ENCODE data around the gene ARHGAP25. TPM values are rescaled to one million over a fixed set of nuclear protein-coding genes. Genes with fewer than 3 reads are reported as not detected.

ARHGAP25 gene
- total and polyA plus RNA-seq, 10 of the 15 experiments (the other 5 are each of a cell fraction or from before 2014, with no cell fraction given), result 0.15 to 1.0 (median 0.46) TPM

DNA sequence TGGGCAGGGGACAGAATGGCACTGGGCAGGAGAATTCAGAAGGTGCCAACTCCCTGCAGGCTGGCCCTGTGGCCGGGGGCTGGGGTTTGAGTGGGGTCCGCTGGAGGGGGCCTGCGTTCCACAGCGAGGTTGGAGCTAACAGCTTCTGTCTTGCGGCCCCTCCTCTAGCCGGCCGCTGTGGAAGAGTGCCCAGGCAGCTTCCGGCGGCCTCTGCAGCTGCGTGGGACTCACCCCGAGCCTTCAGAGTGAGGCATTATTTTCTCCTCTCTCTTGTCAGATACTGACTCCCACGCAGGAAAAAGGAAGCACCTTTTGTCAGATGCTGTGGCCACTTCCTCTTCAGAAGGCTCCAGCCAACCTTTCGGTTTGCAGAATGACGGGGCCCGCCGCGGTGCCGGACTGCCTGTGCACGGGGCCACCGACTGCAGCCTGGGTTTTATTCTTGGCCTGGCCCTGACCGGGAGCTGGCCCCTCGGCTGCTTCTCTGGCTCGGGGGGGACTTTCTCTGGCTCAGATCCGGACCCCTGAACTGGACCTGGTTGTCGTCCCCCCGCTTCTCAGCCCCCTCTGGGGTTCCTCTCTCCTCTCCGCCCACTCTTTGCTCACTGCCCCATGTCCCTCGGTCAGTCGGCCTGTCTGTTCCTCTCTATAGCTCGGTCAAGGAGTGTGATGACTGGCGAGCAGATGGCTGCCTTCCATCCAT is 40.1 kb downstream of the ARHGAP25 start (continued):
- TF ChIP-seq, protein P1, sequence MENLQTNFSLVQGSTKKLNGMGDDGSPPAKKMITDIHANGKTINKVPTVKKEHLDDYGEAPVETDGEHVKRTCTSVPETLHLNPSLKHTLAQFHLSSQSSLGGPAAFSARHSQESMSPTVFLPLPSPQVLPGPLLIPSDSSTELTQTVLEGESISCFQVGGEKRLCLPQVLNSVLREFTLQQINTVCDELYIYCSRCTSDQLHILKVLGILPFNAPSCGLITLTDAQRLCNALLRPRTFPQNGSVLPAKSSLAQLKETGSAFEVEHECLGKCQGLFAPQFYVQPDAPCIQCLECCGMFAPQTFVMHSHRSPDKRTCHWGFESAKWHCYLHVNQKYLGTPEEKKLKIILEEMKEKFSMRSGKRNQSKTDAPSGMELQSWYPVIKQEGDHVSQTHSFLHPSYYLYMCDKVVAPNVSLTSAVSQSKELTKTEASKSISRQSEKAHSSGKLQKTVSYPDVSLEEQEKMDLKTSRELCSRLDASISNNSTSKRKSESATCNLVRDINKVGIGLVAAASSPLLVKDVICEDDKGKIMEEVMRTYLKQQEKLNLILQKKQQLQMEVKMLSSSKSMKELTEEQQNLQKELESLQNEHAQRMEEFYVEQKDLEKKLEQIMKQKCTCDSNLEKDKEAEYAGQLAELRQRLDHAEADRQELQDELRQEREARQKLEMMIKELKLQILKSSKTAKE (IDR thresholded peaks at IDR 0.05; ENCODE audit: low read depth, poor library complexity, severe bottlenecking), result no peak
- TF ChIP-seq BRCA1 (IDR thresholded peaks at IDR 0.05; ENCODE audit: low read depth, low read length), result no peak
- TF ChIP-seq, protein P2, sequence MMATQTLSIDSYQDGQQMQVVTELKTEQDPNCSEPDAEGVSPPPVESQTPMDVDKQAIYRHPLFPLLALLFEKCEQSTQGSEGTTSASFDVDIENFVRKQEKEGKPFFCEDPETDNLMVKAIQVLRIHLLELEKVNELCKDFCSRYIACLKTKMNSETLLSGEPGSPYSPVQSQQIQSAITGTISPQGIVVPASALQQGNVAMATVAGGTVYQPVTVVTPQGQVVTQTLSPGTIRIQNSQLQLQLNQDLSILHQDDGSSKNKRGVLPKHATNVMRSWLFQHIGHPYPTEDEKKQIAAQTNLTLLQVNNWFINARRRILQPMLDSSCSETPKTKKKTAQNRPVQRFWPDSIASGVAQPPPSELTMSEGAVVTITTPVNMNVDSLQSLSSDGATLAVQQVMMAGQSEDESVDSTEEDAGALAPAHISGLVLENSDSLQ (IDR thresholded peaks at IDR 0.05), result no peak
- no peak for TF ChIP-seq CBFB (IDR thresholded peaks at IDR 0.05; ENCODE audit: low read depth)
- TF ChIP-seq NFIC (IDR thresholded peaks at IDR 0.05; ENCODE audit: low read depth, low read length), result peak; percentile 69; the same call in 1 of the 2 replicates
- no peak for TF ChIP-seq FOXK2 (IDR thresholded peaks at IDR 0.05)
- TF ChIP-seq, protein P3, sequence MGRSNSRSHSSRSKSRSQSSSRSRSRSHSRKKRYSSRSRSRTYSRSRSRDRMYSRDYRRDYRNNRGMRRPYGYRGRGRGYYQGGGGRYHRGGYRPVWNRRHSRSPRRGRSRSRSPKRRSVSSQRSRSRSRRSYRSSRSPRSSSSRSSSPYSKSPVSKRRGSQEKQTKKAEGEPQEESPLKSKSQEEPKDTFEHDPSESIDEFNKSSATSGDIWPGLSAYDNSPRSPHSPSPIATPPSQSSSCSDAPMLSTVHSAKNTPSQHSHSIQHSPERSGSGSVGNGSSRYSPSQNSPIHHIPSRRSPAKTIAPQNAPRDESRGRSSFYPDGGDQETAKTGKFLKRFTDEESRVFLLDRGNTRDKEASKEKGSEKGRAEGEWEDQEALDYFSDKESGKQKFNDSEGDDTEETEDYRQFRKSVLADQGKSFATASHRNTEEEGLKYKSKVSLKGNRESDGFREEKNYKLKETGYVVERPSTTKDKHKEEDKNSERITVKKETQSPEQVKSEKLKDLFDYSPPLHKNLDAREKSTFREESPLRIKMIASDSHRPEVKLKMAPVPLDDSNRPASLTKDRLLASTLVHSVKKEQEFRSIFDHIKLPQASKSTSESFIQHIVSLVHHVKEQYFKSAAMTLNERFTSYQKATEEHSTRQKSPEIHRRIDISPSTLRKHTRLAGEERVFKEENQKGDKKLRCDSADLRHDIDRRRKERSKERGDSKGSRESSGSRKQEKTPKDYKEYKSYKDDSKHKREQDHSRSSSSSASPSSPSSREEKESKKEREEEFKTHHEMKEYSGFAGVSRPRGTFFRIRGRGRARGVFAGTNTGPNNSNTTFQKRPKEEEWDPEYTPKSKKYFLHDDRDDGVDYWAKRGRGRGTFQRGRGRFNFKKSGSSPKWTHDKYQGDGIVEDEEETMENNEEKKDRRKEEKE (IDR thresholded peaks at IDR 0.05), result no peak
- TF ChIP-seq, protein P4, sequence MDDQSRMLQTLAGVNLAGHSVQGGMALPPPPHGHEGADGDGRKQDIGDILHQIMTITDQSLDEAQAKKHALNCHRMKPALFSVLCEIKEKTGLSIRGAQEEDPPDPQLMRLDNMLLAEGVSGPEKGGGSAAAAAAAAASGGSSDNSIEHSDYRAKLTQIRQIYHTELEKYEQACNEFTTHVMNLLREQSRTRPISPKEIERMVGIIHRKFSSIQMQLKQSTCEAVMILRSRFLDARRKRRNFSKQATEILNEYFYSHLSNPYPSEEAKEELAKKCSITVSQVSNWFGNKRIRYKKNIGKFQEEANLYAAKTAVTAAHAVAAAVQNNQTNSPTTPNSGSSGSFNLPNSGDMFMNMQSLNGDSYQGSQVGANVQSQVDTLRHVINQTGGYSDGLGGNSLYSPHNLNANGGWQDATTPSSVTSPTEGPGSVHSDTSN (IDR thresholded peaks at IDR 0.05; ENCODE audit: insufficient replicate concordance, low read depth, low read length), result no peak
- TF ChIP-seq RUNX3 (IDR thresholded peaks at IDR 0.05; ENCODE audit: low read length), result peak; percentile 80
- no peak for TF ChIP-seq ESRRA (IDR thresholded peaks at IDR 0.05; ENCODE audit: low read length)
- no peak for TF ChIP-seq RCOR1 (conservative IDR thresholded peaks at IDR 0.05; ENCODE audit: low read depth, low read length)
- no peak for TF ChIP-seq HDAC2 (IDR thresholded peaks at IDR 0.05)
- TF ChIP-seq ATF7 (IDR thresholded peaks at IDR 0.05; ENCODE audit: low read depth), result no peak; the same call in 1 of the 2 replicates
- TF ChIP-seq NBN (IDR thresholded peaks at IDR 0.05), result no peak
- no peak for TF ChIP-seq MYB (IDR thresholded peaks at IDR 0.05; ENCODE audit: borderline replicate concordance, low read depth, low read length)
- no peak for TF ChIP-seq POLR2AphosphoS5 (IDR thresholded peaks at IDR 0.05; ENCODE audit: low read length)
- no peak for TF ChIP-seq EZH2 (IDR thresholded peaks at IDR 0.05; ENCODE audit: borderline replicate concordance, control insufficient read depth, low read depth, low read length)
- no peak for TF ChIP-seq ZNF622 (IDR thresholded peaks at IDR 0.05)
- peak; percentile 44; the same call in 1 of the 2 replicates for TF ChIP-seq MEF2A (IDR thresholded peaks at IDR 0.05; ENCODE audit: insufficient read depth, low read depth, low read length)
- TF ChIP-seq ZSCAN29 (IDR thresholded peaks at IDR 0.05), result no peak
- TF ChIP-seq PAX5 (IDR thresholded peaks at IDR 0.05; ENCODE audit: borderline replicate concordance, low read depth, low read length), result peak; percentile 69; the same call in 1 of the 2 replicates
- TF ChIP-seq SUZ12 (IDR thresholded peaks at IDR 0.05; ENCODE audit: unreplicated experiment), result no peak
- TF ChIP-seq, protein P5, sequence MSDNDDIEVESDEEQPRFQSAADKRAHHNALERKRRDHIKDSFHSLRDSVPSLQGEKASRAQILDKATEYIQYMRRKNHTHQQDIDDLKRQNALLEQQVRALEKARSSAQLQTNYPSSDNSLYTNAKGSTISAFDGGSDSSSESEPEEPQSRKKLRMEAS (IDR thresholded peaks at IDR 0.05; ENCODE audit: low read depth, low read length), result no peak

Measured in GM12878 (cell line).